GM18498 (cell line): ENCODE data around the gene DRC7.
A peak's percentile ranks its signal among the peaks of the same experiment; 100 is the strongest.
"Not testable (repeated sequence)": the region's sequence is repeated elsewhere in the genome, so short reads cannot be mapped to it uniquely, and the experiment has no call there.

Experiments used
- ATAC-seq: cut with Tn5 transposase; IDR thresholded peaks from one replicate; pipeline ENCODE4 v1.9.1; 2021; ENCODE audit warnings: mild to moderate bottlenecking, moderate library complexity; ENCODE audit not compliant: unreplicated experiment

DRC7 gene

DNA sequence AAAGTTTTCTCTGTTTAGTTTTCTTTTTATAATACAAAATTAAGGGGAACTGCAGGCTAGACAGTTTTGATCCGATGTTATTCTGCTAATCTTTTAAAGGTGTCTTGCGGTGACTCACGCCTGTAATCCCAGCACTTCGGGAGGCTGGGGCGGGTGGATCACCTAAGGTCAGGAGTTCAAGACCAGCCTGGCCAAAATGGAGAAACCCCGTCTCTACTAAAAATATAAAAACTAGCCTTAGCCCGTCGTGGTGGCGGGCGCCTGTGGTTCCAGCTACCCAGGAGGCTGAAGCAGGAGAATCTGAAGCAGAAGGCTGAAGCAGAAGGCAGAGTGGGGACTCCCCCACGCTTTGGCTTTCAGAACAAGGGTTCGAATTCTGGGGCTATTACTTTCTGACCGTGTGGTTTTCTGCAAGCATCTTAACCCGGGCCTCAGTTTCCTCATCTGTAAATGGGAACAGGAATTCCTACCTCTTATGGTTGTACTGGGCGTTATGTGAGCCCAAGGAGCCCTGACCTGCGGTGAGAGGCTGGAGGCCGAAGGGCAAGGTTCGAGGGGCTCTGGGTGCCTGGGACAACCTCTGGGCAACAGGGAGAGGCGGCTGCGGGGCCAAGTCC, 39.8 kb downstream of the DRC7 start:
- ATAC-seq = no peak

DNA sequence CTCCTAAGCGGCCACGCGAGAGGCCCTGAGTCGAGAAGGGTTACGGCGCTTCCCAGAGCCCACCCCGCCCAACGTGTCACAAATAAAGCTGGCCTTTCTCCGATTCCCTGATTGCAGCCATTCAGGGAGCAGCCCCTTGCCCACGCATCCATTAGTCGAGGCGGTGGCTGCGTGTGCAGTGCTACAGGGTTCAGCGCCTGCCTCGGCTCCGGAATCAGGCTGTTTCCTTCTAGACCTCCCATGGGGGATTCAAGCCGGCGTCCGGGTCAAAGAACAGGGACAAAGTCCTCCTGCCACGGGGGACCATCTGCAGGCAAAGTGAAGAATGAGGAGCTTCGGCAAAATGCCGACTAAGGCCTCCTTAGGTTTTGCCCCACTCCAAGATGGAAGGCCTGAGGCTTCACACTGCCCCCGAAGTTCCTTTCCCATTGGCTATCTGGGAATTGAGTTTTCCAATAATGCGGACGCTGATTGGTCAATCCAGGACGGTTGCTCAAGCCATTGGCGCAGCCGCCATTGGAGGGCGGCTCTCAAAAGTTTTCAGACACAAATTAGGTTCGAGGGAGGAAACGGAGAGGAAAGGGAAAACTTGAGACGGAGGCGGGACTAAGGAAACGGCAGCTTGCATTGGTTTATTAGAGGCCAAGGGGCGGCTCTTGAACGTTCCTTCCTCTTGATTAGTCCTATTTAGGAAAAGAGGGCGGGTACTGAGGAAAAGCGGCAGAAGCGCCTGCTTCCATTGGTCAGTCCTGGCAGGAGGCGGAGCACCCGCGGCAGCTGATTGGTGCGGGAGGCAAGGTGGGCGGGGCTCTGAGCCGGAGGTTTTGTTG, 40.5 kb downstream of the DRC7 start:
- peak; percentile 88 for ATAC-seq

- peak; percentile 30 for ATAC-seq
Observed at GRCh38 chr16:57735755-57736418, 41.3 kb downstream of the DRC7 start, which contains the start of gene KATNB1. Gene KATNB1 (plus strand): TSS chr16:57735770. CDS start chr16:57737244, 1,474 bp downstream.

DNA sequence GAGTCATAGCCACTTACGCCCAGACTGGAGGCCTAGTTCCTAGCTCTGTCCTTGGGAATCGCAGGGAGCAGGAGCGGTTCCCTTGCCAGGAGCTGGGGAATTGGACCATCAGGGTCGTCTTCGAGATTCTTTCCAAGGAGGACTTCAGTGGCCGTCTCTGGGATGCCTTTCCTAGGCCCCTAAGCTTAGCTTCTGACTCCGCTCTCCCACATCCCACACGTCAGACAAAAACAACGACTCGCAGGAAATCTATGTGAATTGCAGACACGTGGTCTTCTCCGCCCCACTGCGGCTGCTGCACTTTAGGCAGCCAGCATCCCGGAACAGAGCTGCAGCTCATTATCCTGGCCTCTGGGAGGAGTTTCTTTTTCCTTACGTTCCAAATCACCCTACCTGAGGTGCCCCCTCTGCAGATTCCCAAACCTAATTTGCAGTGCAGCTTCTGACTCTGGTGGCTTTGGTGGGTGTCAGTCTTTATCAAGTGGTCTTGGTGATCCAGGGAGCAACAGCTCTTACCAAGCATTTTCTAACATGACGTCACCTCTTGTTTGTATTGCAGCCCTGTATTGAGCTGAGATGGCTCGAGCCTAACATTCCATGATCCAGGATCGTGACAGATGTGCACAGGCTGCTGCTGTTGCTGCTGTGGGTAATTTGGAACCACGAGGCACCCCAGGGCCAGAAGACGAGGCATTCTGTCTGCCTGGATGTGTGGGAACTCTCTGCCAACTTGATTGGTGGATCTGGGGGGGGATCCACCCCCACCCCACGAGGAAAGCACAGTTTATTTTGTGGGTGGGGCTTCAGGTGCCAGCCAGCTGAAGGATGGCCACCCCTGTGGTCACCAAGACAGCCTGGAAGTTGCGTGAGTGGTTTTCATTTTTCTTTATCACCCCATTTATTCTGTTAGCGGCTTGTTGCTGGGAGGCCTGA, 42.1 kb downstream of the DRC7 start:
- ATAC-seq = no peak

DNA sequence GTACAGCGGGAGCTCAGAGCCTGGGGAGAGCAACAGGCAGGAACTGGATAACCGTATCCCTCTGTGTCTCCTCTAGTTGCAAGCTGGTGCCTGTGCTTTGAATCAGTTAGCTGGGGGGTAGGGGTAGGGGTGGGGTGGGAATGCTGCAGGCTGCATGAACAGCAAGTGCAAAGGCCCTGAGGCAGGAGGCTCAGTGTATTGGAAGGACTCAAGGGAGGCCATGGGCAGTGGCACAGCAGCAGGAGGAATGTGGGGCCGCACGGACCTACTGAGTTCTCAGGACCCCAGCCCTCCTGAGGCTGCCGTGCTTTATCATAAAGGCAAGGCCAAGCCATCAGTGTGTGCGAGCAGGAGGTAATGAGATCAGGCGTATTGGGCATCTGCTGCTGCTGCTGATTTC, 44.2 kb downstream of the DRC7 start:
- ATAC-seq = no peak

GRCh38 chr16:57739756-57740422, 45.3 kb downstream of the DRC7 start:
- ATAC-seq = no peak

DNA sequence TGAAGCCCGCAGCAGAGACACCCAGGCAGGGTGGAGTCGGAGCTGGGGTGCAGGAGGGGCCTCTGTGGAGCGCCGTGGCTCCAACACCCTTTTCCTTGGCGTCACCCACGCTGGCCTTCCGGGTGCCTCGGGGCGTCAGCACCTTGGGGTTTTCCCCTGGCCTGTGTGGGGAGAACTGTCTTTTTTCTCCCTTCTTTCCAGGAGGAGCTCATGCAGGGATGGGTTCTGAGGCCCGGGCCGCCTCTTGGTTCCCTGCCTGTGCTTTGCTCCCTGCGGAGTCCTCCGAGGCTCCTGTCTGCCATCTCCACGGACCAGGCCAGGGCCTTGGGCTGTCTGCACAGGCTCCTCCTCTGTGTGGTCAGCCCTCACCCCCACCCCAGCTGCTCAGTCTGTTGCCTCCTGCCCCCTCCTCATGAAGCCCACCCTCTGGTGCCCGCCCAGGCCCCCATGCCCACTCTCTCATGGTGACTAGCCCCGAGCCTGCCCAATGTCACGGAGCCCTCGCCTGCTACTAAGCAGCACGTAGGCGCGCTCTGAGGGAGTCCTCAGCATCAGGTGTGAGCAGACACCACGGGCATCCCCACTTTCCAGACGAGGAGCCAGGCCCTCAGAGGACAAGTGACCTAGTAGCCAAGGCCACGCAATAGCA, 45.9 kb downstream of the DRC7 start:
- no peak for ATAC-seq

GRCh38 chr16:57741660-57742191, 47.1 kb downstream of the DRC7 start:
- no peak for ATAC-seq

- ATAC-seq = no peak
Observed at GRCh38 chr16:57742543-57742942, 47.9 kb downstream of the DRC7 start.

- ATAC-seq = no peak
Observed at GRCh38 chr16:57743458-57743857, 48.9 kb downstream of the DRC7 start.

- no peak for ATAC-seq
Observed at GRCh38 chr16:57743886-57744641, 49.5 kb downstream of the DRC7 start.

DNA sequence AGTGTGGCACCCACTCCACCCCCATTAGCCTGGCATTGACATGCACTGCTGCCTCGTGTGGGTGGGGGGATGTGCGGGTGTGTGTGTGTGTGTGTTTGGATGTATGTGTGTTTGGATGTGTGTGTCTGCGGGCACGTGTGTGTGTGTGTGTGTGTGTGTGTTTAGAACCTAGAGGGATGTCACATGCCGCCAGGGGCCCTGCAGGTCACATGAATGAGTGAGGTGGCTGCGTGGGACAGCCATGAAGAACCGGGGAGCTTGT, 50.0 kb downstream of the DRC7 start:
- ATAC-seq = no peak

GRCh38 chr16:57745768-57746167, 51.2 kb downstream of the DRC7 start:
- ATAC-seq = no peak

GRCh38 chr16:57746316-57746715, 51.7 kb downstream of the DRC7 start:
- not testable (repeated sequence) for ATAC-seq

GRCh38 chr16:57747091-57747490, 52.5 kb downstream of the DRC7 start:
- no peak for ATAC-seq

DNA sequence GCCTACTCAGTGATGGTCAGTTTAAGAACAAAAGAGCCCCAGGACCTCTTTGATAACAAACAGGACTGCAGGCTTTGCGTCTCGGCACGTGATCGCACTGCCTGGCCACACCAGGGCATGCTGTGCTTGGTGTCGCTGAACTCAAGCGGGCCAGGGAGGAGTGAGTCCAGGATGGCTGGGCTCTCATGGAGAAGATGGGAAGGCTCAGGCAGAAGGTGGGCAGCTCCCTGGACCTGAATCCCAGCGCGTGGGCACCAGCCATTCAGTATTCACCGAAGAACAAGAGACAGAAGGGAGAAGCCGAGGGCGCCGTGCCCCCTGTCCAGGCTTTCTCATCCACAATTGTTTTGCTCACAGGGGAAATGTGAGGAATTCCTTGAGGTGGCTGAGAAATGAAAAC, 52.9 kb downstream of the DRC7 start:
- no peak for ATAC-seq

DNA sequence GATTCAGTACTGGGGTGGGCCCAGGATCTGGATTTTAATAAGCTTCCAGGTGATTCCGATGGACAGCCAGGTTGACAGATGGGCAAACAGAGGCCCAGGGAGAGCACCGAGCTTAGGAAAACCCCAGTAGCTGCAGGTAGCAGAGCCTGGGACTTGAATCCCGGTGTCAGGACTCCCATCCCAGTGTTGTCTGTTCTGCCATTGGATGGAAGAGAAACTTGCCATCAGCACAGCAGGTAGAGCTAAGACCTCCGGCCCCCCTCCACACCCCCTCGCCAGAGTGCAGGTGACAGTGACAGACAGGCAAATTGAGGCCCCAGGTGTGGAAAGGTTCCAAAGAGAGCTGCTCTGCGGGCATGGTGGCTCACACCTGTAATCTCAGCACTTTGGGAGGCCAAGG, 53.4 kb downstream of the DRC7 start:
- no peak for ATAC-seq

- ATAC-seq = no peak
Observed at GRCh38 chr16:57748596-57748995, 54.0 kb downstream of the DRC7 start.

DNA sequence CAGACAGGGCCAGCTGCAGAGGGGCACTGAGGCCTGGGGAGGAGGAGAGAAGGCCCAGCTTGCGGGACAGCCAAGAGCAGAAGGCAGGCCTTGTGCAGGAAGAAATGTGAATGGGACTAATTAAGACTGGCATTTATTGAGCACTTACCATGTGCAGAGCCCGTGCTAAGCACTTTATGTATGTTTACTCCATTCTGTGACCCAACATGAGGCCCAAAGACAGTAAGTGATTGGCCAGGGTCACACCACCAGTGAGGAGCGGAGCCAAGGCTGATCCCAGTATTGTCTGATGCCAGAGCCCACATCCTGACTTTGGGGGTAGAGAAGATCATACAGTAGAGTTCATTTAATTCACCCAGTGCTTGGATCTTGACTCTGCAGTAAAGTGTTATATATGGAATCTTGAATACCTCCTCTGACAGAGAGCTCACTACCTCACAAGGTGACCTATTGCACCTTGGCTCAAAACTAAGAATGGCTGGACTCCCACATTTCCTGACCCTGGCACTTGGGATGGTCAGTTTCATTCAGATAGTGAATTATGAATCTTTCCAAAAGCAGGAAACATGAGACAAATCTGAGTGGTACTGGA, 54.6 kb downstream of the DRC7 start:
- ATAC-seq = no peak
